Measurements from ENCODE around the gene PRKCI.
"Not testable (repeated sequence)": the region's sequence is repeated elsewhere in the genome, so short reads cannot be mapped to it uniquely, and the experiment has no call there.

The PRKCI gene

DNA sequence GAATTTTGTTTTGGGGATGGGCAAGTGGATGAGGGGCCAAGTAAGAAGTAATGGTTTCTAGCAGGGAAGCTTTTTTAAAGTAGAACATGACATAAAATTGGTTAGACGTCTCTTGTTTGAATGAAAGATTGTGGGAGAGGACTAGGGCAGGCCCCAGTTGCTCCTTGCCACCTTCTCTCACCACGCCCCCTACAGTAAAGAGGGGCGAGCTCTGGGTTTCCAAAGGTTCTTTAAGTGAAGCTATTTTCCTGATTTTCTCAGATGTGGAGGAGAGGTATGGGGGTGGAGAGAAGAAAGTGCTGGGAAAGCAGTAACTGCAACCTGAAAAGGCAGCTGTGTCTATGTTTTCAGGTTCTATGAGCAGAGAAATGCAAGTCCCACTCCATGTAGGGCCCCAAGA, 102.7 kb downstream of the PRKCI start:
- TF ChIP-seq TARDBP (IDR thresholded peaks at IDR 0.05) (no peak), LEF1 (IDR thresholded peaks at IDR 0.05; ENCODE audit: borderline replicate concordance) (no peak), FOXK2 (IDR thresholded peaks at IDR 0.05) (no peak)
- ChIA-PET CTCF (no interaction called here), POLR2A (interaction anchor here (1.2 kb wide), 1 partner anchor 32 kb away, joined by 4 read pairs; the partner anchor contains the start of gene SKIL)
- DNase-seq (ENCODE audit: extremely low spot score) = no peak

DNA sequence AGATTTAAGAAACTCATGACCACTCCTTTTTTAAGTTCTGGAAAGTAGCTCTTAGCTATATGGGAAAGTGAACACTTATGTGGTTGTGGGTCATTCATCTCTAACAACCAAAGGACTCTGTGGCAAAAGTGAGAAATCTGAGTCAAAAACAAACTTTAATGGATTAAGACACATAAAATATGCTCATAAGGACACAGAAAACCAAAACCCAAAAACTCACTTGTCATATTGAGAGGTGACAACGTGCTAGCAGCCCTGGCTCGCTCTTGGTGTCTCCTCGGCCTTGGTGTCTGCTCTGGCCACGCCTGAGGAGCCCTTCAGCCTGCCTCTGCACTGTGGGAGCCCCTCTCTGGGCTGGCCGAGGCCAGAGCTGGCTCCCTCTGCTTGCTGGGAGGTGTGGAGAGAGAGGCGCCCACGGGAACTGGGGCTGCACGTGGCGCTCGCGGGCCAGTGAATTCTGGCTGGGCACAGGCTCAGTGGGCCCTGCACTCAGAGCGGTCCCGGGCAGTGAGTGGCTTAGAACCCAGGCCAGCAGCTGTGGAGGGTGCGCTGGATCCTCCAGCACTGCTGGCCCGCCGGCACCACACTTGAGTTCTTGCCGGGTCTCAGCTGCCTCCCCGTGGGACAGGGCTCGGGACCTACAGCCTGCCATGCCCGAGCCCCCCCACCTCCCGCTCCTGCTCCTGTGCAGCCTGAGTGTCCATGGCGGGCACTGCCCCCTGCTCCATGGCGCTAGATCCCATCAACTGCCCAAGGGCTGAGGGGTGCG, 105.0 kb downstream of the PRKCI start:
- ChIA-PET POLR2A (no interaction called here), CTCF (no interaction called here)
- DNase-seq (ENCODE audit: extremely low spot score) = no peak
- no peak for TF ChIP-seq NFRKB (IDR thresholded peaks at IDR 0.05)
- no peak for TF ChIP-seq HDGF (IDR thresholded peaks at IDR 0.05; ENCODE audit: borderline replicate concordance)
- TF ChIP-seq CTBP1 (IDR thresholded peaks at IDR 0.05; ENCODE audit: borderline replicate concordance) = no peak
- TF ChIP-seq ELF4 (IDR thresholded peaks at IDR 0.05) = no peak
- no peak for TF ChIP-seq L3MBTL2 (conservative IDR thresholded peaks at IDR 0.05)
- TF ChIP-seq SUZ12 (IDR thresholded peaks at IDR 0.05) = no peak
- no peak for TF ChIP-seq FOXK2 (IDR thresholded peaks at IDR 0.05)
- TF ChIP-seq FOXA1 (IDR thresholded peaks at IDR 0.05) = no peak
- no peak for TF ChIP-seq BHLHE40 (IDR thresholded peaks at IDR 0.05; ENCODE audit: borderline replicate concordance)
- no peak for TF ChIP-seq ARNT (IDR thresholded peaks at IDR 0.05)
- no peak for TF ChIP-seq SP1 (IDR thresholded peaks at IDR 0.05)
- no peak for TF ChIP-seq FOXM1 (IDR thresholded peaks at IDR 0.05; ENCODE audit: borderline replicate concordance)
- no peak for TF ChIP-seq TARDBP (IDR thresholded peaks at IDR 0.05)
- no peak for TF ChIP-seq LEF1 (IDR thresholded peaks at IDR 0.05; ENCODE audit: borderline replicate concordance)
- no peak for TF ChIP-seq ZNF384 (IDR thresholded peaks at IDR 0.05)
- TF ChIP-seq, protein P1, sequence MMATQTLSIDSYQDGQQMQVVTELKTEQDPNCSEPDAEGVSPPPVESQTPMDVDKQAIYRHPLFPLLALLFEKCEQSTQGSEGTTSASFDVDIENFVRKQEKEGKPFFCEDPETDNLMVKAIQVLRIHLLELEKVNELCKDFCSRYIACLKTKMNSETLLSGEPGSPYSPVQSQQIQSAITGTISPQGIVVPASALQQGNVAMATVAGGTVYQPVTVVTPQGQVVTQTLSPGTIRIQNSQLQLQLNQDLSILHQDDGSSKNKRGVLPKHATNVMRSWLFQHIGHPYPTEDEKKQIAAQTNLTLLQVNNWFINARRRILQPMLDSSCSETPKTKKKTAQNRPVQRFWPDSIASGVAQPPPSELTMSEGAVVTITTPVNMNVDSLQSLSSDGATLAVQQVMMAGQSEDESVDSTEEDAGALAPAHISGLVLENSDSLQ (IDR thresholded peaks at IDR 0.05) = no peak

DNA sequence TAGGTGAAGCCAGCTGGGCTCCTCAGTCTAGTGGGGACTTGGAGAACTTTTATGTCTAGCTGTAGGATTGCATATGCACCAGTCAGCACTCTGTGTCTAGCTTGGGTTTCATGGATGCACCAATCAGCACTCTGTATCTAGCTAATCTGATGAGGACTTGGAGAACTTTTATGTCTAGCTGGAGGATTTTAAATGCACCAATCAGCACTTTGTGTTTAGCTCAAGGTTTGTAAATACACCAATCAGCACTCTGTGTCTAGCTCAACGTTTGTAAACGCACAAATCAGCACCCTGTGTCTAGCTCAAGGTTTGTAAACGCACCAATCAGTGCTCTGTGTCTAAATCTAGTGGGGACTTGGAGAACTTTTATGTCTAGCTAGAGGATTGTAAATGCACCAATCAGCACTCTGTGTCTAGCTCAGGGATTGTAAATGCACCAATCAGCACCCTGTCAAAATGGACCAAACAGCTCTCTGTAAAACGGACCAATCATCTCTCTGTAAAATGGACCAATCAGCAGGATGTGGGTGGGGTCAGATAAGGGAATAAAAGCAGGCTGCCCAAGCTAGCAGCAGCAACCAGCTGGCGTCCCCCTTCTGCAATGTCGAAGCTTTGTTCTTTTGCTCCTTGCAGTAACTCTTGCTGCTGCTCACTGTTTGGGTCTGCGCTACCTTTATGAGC, 105.8 kb downstream of the PRKCI start:
- CTCF ChIA-PET; DNase-seq (ENCODE audit: extremely low spot score); POLR2A ChIA-PET: not testable (repeated sequence)

DNA sequence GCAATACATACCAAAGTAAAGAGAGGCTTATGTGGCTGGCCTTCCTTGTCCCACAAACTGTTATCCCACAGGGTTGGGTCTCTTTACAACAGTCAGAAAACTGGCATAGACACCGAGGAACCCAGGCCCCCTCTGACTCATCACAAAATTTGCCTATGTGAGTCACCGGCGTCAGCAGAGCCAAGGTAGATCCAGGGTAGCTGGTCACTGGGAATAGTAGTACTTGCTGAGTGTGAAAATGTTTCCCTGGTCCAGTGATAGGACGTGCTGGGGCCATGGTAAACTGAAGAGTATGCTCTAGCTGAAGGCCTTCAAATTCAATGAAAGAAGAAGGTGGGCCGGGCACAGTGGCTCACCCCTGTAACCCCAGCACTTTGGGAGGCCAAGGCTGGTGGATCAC, 108.1 kb downstream of the PRKCI start:
- ChIA-PET POLR2A (no interaction called here), CTCF (no interaction called here)
- no peak for TF ChIP-seq FOXM1 (IDR thresholded peaks at IDR 0.05; ENCODE audit: borderline replicate concordance)
- no peak for TF ChIP-seq HDGF (IDR thresholded peaks at IDR 0.05; ENCODE audit: borderline replicate concordance)
- DNase-seq (ENCODE audit: extremely low spot score) = no peak

DNA sequence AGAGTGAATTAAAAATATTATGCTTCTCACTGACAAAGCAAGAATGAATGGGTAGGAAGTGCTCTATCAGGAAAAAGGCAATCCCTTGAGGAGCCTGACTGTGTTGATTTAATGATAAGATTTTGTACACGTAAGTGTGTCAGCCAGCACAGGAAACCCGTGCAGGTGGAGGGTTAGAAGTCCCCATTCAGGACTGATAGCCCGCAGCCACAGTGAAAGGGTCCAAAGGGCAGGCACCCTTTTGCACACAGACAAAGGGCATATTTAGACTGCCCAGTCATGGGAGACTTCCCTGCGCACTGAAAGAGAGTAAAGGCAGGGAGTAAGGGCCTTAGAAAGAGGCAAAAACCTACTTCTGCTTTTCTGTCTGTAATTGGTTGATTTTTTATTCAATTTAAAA, 108.9 kb downstream of the PRKCI start:
- DNase-seq (ENCODE audit: extremely low spot score) = no peak
- ChIA-PET POLR2A (no interaction called here), CTCF (no interaction called here)
- no peak for TF ChIP-seq FOXM1 (IDR thresholded peaks at IDR 0.05; ENCODE audit: borderline replicate concordance)
- no peak for TF ChIP-seq FOXK2 (IDR thresholded peaks at IDR 0.05)

DNA sequence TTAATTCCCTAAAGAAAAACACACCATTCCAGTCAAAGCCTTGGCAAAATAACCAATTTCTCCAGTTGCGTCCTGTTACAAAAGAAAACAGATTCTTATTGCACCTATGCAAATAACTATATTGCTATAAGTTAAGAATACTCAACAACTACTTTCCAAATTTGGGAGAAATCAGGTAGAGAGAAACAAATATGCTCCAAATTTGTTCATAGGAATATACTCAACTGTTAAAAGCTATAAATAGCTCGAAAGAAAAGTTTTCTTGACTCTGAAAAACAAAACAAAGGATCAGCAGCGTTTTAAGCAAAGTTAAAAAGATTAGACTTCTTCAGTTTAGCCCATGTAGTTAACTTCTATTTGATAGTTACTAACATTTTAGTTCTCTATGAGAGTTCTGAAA, 115.2 kb downstream of the PRKCI start:
- CTCF ChIA-PET = no interaction called here
- no peak for DNase-seq (ENCODE audit: extremely low spot score)
- TF ChIP-seq NFRKB (IDR thresholded peaks at IDR 0.05) = no peak
- no peak for TF ChIP-seq SUZ12 (IDR thresholded peaks at IDR 0.05)
- no peak for TF ChIP-seq SP1 (IDR thresholded peaks at IDR 0.05)
- POLR2A ChIA-PET = no interaction called here

DNA sequence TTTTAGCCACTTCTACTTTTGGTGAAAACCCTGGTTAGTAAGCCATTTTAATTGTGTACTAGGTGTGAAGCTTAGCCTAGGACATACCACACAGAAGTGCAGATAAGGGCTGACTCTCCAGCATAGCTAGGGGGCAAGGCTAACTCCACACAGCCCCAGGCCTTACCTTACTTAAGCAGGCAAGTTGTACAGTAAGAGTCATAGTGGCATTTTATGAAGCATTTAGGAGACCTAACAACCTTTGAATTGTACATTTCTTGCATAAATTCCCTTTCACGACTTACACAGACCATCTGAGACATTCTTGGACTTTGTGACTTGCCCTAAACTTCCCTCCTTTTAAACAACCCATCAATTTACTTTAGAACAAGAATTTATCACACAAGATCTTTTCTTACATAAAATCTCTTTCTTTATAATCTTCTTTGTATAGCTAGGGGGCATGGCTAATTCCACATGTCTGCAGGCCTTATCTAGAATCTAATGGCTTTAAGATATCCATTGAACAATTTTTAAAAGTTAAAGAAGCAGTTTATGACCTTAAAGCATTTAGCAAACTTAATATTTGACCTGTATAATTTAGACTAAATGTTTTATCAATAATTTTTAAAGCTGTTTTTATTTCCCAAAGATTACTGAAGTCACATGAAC, 116.6 kb downstream of the PRKCI start:
- DNase-seq (ENCODE audit: extremely low spot score) = no peak
- ChIA-PET POLR2A (no interaction called here), CTCF (no interaction called here)
- TF ChIP-seq NFRKB (IDR thresholded peaks at IDR 0.05) = no peak
- TF ChIP-seq, protein P1 (IDR thresholded peaks at IDR 0.05) = no peak
- TF ChIP-seq HDGF (IDR thresholded peaks at IDR 0.05; ENCODE audit: borderline replicate concordance) = no peak
- TF ChIP-seq ZNF384 (IDR thresholded peaks at IDR 0.05) = no peak
- TF ChIP-seq LEF1 (IDR thresholded peaks at IDR 0.05; ENCODE audit: borderline replicate concordance) = no peak
- TF ChIP-seq L3MBTL2 (conservative IDR thresholded peaks at IDR 0.05) = no peak
- TF ChIP-seq ELF4 (IDR thresholded peaks at IDR 0.05) = no peak
- TF ChIP-seq SP1 (IDR thresholded peaks at IDR 0.05) = no peak
- TF ChIP-seq CTBP1 (IDR thresholded peaks at IDR 0.05; ENCODE audit: borderline replicate concordance) = no peak

DNA sequence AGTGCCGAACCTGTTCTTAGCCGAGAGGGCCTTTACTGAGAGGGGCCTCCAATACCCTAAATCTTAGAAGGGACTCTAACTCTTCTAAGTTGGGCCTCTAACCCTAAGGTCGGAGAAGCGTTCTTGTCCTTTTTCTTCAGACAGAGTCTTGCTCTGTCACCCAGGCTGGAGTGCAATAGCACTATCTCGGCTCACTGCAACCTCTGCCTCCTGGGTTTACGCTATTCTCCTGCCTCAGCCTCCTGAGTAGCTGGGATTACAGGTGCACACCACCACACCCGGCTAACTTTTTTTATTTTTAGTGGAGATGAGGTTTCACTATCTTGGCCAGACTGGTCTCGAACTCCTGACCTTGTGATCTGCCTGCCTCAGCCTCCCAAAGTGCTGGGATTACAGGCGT, 120.0 kb downstream of the PRKCI start:
- DNase-seq (ENCODE audit: extremely low spot score); CTCF ChIA-PET; POLR2A ChIA-PET: not testable (repeated sequence)

DNA sequence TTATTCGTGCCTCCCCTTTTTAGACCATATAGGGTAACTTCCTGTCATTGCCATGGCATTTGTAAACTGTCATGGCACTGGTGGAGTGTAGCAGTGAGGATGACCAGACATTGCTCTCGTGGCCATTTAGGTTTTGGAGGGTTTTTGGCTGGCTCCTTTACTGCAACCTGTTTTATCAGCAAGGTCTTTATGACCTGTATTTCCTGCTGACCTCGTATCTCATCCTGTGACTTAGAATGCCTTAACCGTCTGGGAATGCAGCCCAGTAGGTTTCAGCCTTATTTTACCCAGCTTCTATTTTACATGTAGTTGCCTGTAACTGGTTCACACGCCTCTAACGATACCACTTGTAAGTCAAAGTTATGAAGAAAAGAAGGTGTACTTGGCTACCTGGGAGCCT, 121.6 kb downstream of the PRKCI start:
- DNase-seq (ENCODE audit: extremely low spot score); CTCF ChIA-PET; POLR2A ChIA-PET: not testable (repeated sequence)
